GM21723 (cell line): ENCODE data around the gene C19orf47.
"Not testable (repeated sequence)": the region's sequence is repeated elsewhere in the genome, so short reads cannot be mapped to it uniquely, and the experiment has no call there.

Experiments
- ATAC-seq: cut with Tn5 transposase; IDR thresholded peaks from one replicate; pipeline ENCODE4 v1.9.1; 2021; ENCODE audit warnings: mild to moderate bottlenecking, moderate library complexity; ENCODE audit not compliant: unreplicated experiment

Gene C19orf47

GRCh38 chr19:40355975-40356680, 7.9 kb upstream of the C19orf47 start:
- ATAC-seq: no peak

- peak; percentile 7 for ATAC-seq
Measured at GRCh38 chr19:40348961-40349507, 837 bp upstream of the C19orf47 start.

- no peak for ATAC-seq
Measured at GRCh38 chr19:40344422-40344821, 3.8 kb downstream of the C19orf47 start.

GRCh38 chr19:40342644-40343311, 5.4 kb downstream of the C19orf47 start:
- ATAC-seq: no peak

- no peak for ATAC-seq
Measured at GRCh38 chr19:40341601-40342482, 6.4 kb downstream of the C19orf47 start.

- ATAC-seq: no peak
Measured at GRCh38 chr19:40339018-40339728, 9.0 kb downstream of the C19orf47 start.

- ATAC-seq: no peak
Measured at GRCh38 chr19:40337594-40337993, 10.6 kb downstream of the C19orf47 start.

GRCh38 chr19:40337107-40337506, 11.1 kb downstream of the C19orf47 start:
- ATAC-seq: no peak

- ATAC-seq: no peak
Measured at GRCh38 chr19:40336601-40336900, 11.6 kb downstream of the C19orf47 start.

- ATAC-seq: no peak
Measured at GRCh38 chr19:40335855-40336600, 12.2 kb downstream of the C19orf47 start.

- ATAC-seq: no peak
Measured at GRCh38 chr19:40335101-40335500, 13.1 kb downstream of the C19orf47 start.

GRCh38 chr19:40333083-40333482, 15.1 kb downstream of the C19orf47 start:
- ATAC-seq: not testable (repeated sequence)

- ATAC-seq: no peak
Measured at GRCh38 chr19:40332669-40333068, 15.5 kb downstream of the C19orf47 start.

- no peak for ATAC-seq
Measured at GRCh38 chr19:40331052-40331451, 17.1 kb downstream of the C19orf47 start.

GRCh38 chr19:40326201-40326600, 22.0 kb downstream of the C19orf47 start:
- no peak for ATAC-seq

GRCh38 chr19:40323705-40324104, 24.5 kb downstream of the C19orf47 start:
- no peak for ATAC-seq

GRCh38 chr19:40322951-40323615, 25.1 kb downstream of the C19orf47 start:
- ATAC-seq: no peak

- ATAC-seq: no peak
Measured at GRCh38 chr19:40322271-40322610, 26.0 kb downstream of the C19orf47 start.

GRCh38 chr19:40321566-40322270, 26.5 kb downstream of the C19orf47 start:
- no peak for ATAC-seq
